GM23338 (cell line): Measurements from ENCODE around the gene NOTCH3.

Experiments
- EZH2 ChIP-seq: fragments of 200-600 bp; sonication (generic); IDR thresholded peaks from one replicate; pipeline ENCODE4 v1.8.0; 2017; ENCODE audit warnings: antibody characterized with exemption, mild to moderate bottlenecking, low read depth; ENCODE audit not compliant: unreplicated experiment
- JUNB ChIP-seq: IDR thresholded peaks from one replicate; pipeline ENCODE4 v1.6.1; 2016; ENCODE audit warnings: antibody characterized with exemption; ENCODE audit not compliant: unreplicated experiment
- ZNF114 ChIP-seq: fragments of 250-450 bp; sonication (Bioruptor Pico); IDR thresholded peaks from 2 replicates; pipeline ENCODE4 v1.5.0; 2020; ENCODE audit warnings: mild to moderate bottlenecking, moderate library complexity
- TF ChIP-seq, protein P1 (sequence below), 2 experiments: fragments of 200-600 bp in 1 of 2; sonication (generic) in 1 of 2; conservative IDR thresholded peaks; 2 replicates each; pipeline versions ENCODE4 v1.5.1 to v1.6.1; 2016 to 2017; ENCODE audit warnings: antibody characterized with exemption in 2 of 2, low read depth in 2 of 2, mild to moderate bottlenecking in 2 of 2, moderate library complexity in 1 of 2

DNA sequence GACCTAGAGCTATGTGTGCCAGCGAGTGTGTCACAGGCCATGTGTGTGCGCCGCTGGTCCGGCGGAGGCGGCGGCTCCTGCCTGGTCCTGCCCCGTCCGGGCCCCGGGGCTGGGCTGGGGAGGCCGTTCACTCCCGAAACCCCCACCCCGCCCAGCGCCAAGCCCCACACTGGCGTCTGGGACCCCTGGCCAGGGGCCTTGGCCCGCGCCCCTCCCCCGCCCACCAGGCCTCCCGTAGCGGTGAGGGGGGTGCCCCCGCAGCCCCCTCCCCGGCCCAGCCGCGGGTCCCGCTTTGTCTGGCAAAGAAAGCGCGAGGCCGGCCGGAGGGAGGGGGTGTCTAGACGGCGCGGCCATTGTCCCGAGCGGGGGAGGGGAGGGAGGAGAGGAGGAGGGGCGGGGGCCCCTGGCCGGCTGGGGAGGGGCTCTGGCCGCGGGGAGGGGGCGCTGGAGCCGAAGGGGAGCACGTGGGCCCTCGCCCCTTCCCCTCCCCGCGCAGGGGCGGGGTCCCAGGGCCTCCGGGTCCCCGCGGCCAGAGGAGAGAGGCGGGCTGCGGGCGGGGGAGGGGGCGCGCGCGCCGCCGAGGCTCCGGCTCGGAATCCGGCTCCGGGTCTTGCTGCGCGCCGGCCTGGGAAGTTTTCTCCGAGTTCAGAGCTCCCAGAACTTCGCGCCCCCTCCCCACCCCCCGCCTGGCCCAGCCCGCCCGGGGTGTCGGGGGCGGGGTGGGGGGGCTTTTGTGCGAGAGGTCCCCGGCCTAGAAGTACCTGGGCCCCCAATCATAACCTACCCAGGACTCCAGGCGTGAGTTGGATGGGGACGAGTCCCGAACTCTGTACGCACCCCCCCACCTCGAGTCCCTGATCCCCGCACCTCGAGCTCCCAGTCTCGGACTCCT lies 888 bp downstream of the NOTCH3 start:
- TF ChIP-seq, protein P1, sequence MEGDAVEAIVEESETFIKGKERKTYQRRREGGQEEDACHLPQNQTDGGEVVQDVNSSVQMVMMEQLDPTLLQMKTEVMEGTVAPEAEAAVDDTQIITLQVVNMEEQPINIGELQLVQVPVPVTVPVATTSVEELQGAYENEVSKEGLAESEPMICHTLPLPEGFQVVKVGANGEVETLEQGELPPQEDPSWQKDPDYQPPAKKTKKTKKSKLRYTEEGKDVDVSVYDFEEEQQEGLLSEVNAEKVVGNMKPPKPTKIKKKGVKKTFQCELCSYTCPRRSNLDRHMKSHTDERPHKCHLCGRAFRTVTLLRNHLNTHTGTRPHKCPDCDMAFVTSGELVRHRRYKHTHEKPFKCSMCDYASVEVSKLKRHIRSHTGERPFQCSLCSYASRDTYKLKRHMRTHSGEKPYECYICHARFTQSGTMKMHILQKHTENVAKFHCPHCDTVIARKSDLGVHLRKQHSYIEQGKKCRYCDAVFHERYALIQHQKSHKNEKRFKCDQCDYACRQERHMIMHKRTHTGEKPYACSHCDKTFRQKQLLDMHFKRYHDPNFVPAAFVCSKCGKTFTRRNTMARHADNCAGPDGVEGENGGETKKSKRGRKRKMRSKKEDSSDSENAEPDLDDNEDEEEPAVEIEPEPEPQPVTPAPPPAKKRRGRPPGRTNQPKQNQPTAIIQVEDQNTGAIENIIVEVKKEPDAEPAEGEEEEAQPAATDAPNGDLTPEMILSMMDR (conservative IDR thresholded peaks at IDR 0.05; ENCODE audit: low read depth in 2 of 2): no peak
- TF ChIP-seq ZNF114 (CRISPR knock-in tag) (no peak), JUNB (no peak), EZH2 (no peak)
